A172 (cell line): ENCODE results near the gene SYNGR2. TPM values are rescaled to one million over a fixed set of nuclear protein-coding genes. Genes with fewer than 3 reads are reported as not detected.

ENCODE experiments used
- DNase-seq: peaks from one replicate; pipeline ENCODE4 v3.0.0-alpha.2; 2015; ENCODE audit warnings: low spot score
- total RNA-seq: library from RNA; depleted of rRNA; stranded (reverse); fragments of >200 nt; shearing (Covaris generic); gene quantifications from 2 replicates; pipeline ENCODE4 v1.2.3, GENCODE V29; 2014; rRNA removed

SYNGR2 gene
- total RNA-seq, 1 experiment from 2014 or later, result 60.3 TPM

GRCh38 chr17:78202666-78203065, 34.3 kb downstream of the SYNGR2 start:
- DNase-seq, result no peak

DNA sequence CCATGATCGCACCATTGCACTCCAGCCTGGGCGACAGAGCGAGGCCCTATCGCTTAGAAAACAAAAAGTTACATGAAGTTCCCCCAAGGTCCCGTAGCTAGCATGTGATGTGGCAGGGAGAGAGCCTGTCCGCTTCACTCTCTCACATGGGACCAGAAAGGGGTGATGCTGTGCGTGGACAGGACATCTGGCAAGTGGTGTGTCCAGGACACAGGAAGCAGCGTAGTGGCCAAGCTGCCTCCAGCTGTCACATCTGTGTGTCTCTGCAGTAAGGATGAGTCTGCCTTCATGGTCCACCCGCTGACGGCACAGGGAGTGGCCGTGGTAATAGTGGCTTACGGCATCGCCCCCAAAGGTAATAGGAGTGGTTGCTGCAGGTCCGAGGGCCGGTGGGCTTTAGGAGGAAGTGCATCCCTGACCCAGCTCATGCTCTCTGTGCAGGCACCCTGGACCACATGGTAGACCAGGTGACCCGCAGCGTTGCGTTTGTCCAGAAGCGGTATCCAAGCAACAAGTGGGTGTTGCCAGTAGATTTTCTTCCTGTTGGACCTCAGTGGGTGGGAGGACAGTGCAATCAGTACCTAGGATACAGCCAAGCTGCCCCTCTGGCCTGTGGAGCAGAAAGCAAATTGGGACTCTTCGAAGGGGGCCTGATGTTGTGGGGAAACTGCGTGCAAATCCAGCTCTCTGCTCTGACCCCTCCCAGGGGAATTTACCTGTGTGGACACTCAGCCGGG, 36.2 kb downstream of the SYNGR2 start:
- no peak for DNase-seq

DNA sequence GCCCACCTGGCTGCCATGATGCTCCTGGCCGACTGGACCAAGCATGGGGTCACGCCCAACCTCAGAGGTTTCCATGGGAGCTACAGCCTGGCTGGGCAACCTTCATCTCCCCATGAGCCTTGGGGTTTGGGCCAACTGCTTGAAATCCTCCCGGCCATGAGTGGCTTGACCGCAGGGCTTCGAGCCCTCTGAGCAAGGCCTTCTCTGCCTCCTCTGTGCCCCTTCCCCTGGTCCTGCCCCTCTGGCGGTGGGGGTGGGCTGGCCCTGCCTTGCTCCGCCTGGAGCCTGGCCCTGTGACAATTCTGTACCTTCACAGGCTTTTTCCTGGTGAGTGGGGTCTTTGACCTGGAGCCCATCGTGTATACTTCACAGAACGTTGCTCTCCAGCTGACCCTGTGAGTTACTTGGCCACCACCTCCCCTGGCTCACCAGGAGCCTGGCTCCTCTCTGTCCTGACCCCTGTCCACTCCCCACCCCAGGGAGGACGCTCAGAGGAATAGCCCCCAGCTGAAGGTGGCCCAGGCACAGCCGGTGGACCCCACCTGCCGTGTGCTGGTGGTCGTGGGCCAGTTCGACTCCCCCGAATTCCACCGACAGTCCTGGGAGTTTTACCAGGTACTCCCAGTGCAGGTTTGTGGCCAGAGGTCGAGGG, 36.9 kb downstream of the SYNGR2 start:
- no peak for DNase-seq

DNA sequence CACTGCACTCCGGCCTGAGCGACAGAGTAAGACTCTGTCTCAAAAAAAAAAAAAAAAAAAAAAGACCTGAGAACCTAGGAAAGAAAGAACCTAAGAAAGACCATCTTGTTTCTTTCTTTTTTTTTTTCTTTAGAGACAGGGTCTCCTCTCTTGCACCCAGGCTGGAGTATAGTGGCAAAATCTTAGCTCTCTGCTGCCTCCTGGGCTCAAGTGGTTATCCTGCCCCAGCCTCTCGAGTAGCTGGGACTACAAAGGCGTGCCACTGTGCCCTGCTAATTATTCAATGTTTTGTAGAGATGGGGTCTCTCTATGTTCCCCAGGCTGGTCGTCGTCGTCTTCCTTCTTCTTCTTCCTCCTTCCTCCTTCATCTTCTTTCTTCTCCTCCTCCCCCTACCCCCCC, 37.9 kb downstream of the SYNGR2 start:
- no peak for DNase-seq

- DNase-seq, result no peak
These were observed 40.1 kb downstream of the SYNGR2 start for GRCh38 chr17:78208486-78208885.

- no peak for DNase-seq
These were observed 41.7 kb downstream of the SYNGR2 start for GRCh38 chr17:78210111-78210510.

DNA sequence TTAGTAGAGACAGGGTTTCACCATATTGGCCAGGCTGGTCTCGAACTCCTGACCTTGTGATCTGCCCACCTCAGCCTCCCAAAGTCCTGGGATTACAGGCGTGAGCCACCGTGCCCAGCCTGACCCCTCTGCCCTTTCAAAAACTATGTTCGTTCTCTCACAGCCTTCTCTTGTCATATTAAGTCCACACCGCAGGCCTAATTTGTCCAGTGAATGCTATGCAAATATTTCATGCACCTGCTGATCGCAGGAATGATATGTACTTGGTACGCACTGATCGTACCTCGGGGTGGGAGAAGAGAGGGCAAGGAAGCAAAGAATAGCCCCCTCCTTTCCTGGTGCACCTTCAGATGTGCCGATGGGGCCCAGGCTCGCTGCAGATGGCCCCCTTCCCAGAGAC, 42.7 kb downstream of the SYNGR2 start:
- DNase-seq, result no peak

DNA sequence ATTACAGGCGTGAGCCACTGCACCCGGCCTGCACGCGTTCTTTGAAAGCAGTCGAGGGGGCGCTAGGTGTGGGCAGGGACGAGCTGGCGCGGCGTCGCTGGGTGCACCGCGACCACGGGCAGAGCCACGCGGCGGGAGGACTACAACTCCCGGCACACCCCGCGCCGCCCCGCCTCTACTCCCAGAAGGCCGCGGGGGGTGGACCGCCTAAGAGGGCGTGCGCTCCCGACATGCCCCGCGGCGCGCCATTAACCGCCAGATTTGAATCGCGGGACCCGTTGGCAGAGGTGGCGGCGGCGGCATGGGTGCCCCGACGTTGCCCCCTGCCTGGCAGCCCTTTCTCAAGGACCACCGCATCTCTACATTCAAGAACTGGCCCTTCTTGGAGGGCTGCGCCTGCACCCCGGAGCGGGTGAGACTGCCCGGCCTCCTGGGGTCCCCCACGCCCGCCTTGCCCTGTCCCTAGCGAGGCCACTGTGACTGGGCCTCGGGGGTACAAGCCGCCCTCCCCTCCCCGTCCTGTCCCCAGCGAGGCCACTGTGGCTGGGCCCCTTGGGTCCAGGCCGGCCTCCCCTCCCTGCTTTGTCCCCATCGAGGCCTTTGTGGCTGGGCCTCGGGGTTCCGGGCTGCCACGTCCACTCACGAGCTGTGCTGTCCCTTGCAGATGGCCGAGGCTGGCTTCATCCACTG, 45.8 kb downstream of the SYNGR2 start, which contains the start of gene BIRC5:
BIRC5 (plus strand) TSS at position 238 of the 690 bp plus-strand sequence; CDS start at position 302, 64 bp downstream.
- DNase-seq, result peak; percentile 76

DNA sequence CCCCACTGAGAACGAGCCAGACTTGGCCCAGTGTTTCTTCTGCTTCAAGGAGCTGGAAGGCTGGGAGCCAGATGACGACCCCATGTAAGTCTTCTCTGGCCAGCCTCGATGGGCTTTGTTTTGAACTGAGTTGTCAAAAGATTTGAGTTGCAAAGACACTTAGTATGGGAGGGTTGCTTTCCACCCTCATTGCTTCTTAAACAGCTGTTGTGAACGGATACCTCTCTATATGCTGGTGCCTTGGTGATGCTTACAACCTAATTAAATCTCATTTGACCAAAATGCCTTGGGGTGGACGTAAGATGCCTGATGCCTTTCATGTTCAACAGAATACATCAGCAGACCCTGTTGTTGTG, 46.3 kb downstream of the SYNGR2 start:
- DNase-seq, result no peak

GRCh38 chr17:78219396-78220150, 51.2 kb downstream of the SYNGR2 start:
- no peak for DNase-seq

Other genes starting within 250 kb of the SYNGR2 start
- gene TNRC6C, start 209.9 kb upstream of the SYNGR2 start, total RNA-seq, result 2.5 and 3.2 TPM in 2 replicates
- 15.9 and 34.5 TPM in 2 replicates for gene TMC6, start 39.8 kb upstream of the SYNGR2 start, total RNA-seq
- gene TMC8, start 37.8 kb upstream of the SYNGR2 start, total RNA-seq, result 0.02 and 0.05 TPM in 2 replicates
- gene C17orf99, start 22.2 kb upstream of the SYNGR2 start, total RNA-seq, result not detected in 2 replicates
- 152 and 239 TPM in 2 replicates for gene TK1, start 18.5 kb downstream of the SYNGR2 start, total RNA-seq
- 15.6 and 18.4 TPM in 2 replicates for gene AFMID, start 18.8 kb downstream of the SYNGR2 start, total RNA-seq
- 174 and 237 TPM in 2 replicates for gene BIRC5, start 45.7 kb downstream of the SYNGR2 start, total RNA-seq
- not detected in 2 replicates for gene TMEM235, start 63.0 kb downstream of the SYNGR2 start, total RNA-seq
- gene SOCS3, start 191.5 kb downstream of the SYNGR2 start, total RNA-seq, result 51.0 and 60.2 TPM in 2 replicates
- 25.6 and 40.1 TPM in 2 replicates for gene PGS1, start 210.1 kb downstream of the SYNGR2 start, total RNA-seq